ENCODE data around the gene TSHZ2.

GRCh38 chr20:53038299-53038698, 66.1 kb downstream of the TSHZ2 start:
- no peak for TF ChIP-seq CTCF (IDR thresholded peaks at IDR 0.05)
- no peak for TF ChIP-seq POLR2AphosphoS5 (IDR thresholded peaks at IDR 0.05; ENCODE audit: insufficient read depth in 1 of 2, low read depth in 1 of 2)

All from vagina (tissue), 2 donors.